NB4 (cell line): ENCODE results near the gene APOBR.
"Not testable (repeated sequence)": the region's sequence is repeated elsewhere in the genome, so short reads cannot be mapped to it uniquely, and the experiment has no call there.

Experiments
- CTCF ChIP-seq: IDR thresholded peaks from one replicate; pipeline ENCODE4 v1.5.1; 2012; ENCODE audit warnings: low read depth, low read length
- MYC ChIP-seq: IDR thresholded peaks from 2 replicates; pipeline ENCODE4 v1.6.1; 2011; ENCODE audit warnings: low read depth, low read length
- POLR2A ChIP-seq: IDR thresholded peaks from 2 replicates; pipeline ENCODE4 v1.6.1; 2011; ENCODE audit warnings: mild to moderate bottlenecking; ENCODE audit not compliant: insufficient read length; ENCODE audit errors: extremely low read depth

GRCh38 chr16:28527100-28527785 lies 32.8 kb downstream of the APOBR start:
- not testable (repeated sequence) for TF ChIP-seq MYC, CTCF, POLR2A
